HG02938 (cell line): Measurements from ENCODE around the gene ATP7B.
"Not testable (repeated sequence)": the region's sequence is repeated elsewhere in the genome, so short reads cannot be mapped to it uniquely, and the experiment has no call there.

Experiments used
- ATAC-seq: cut with Tn5 transposase; IDR thresholded peaks from one replicate; pipeline ENCODE4 v1.9.1; 2021; ENCODE audit warnings: mild to moderate bottlenecking, moderate library complexity; ENCODE audit not compliant: unreplicated experiment

Gene ATP7B

DNA sequence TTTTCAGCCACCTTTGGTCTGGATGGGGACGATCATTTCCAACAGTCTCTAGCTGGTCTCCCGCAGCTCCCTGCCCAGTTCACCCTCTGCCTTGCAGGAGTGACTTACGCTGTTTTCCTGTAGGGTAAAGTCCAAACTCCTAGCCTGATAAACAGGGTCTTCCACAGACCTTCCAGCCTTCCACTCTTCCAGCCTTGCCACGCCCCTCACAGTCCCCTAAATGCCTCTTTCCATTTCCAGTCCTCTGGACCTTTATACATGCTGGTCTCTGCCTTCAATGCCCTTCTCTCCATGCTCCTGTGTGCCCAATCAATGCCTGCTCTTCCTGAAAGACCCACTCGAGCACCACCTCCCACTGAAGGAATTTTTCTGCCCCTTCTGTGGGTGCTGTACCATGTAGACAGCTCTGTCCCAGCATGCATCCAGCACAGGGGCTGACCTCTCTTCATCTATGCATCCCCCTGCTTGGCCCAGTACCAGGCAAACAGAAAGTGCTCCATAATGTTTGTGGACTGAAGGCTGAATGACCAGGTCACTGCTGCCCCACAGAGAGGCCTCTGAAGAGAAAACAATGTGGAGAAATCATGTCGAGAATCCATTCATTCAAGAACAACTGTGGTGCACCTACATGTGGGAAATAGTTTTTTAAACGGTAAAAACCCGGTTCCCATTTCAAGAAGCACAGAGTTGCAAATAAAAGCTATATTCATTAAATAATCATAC, 4.6 kb downstream of the ATP7B start:
- ATAC-seq = no peak

DNA sequence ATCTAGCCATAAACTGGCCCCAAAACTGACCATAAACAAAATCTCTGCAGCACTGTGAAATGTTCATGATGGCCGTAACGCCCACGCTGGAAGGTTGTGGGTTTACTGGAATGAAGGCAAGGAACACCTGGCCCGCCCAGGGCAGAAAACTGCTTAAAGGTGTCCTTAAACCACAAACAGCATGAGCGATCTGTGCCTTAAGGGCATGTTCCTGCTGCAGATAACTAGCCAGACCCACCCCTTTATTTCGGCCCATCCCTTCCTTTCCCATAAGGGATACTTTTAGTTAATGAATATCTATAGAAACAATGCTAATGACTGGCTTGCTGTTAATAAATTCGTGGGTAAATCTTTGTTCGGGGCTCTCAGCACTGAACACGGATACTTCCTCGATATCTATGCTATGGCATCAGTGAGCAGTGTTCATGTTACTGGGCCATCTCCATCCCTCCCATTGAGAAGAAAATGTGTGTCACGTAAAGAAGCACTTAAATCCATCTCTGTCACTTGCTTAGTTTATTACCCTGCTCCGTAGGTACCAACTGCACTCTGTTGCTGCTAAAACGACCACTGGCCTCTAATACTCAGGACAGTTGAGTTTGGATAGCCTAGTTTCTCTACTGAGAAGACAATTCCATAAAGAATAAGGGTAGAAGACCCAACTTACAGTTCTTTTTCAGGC, 5.3 kb downstream of the ATP7B start:
- ATAC-seq = no peak

DNA sequence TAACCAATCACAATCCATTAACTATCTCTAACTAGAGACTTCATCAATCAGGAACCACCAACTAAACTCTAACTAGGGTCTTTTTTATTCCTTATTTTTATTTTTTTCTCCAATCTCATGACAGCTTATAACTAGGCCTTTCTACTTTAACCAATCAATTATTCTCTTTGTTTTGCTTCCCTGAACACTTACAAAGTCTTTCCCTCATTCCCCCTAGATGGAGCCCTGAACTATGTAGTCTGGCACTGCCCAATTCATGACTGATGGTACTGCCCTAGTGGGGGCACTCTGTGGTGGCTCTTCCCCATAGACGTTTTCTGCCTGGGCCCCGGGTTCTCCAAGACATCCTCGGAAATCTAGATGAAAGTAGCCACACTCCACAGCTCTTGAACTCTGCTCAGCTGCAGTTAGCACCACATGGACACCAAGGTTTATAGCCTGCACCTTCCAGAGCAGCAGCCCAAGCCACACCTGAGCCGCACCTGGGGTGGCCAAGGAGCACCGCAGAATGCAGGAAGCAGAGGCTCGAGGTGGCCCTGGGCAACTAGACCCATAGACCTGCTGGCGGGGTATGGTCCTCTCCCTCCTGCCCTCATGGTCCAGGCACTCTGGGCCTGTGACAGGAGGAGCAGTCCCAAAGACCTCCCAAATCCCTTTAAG, 6.6 kb downstream of the ATP7B start:
- no peak for ATAC-seq

DNA sequence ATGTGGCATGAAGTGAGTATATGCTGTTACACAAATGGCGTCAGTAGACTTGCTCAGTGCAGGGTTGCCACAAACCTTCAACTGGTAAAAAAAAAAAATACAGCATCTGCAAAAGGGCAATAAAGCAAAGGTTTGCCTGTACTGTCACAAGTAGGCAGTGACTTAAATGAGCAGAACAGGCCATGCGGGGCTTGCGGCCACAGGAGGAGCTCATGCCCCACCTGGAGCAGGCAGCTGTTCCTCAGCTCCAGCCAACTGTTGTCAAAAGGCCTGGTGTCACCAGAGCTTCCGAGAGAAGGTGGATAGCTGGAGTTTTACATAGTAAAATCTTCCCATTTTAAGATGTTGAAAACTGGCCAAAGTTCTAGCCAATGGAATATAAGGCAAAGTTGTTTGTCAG, 7.7 kb downstream of the ATP7B start:
- no peak for ATAC-seq

DNA sequence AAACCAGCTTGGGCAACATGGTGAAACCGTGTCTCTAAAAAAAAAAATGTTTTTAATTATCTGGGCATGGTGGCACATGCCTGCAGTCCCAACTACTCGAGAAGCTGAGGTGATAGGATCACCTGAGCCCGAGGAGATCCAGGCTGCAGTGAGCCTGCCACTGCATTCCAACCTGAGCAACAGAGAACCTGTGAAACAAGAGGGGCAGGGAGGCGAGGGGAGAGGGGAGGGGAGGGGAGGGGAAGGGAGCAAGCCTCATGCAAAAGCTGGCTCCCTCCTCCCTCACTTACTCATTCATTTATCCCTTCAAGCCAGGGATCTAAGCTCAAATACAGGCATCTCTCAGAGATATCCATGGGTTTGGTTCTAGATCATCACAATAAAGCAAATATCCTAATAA, 8.9 kb downstream of the ATP7B start:
- ATAC-seq = no peak

DNA sequence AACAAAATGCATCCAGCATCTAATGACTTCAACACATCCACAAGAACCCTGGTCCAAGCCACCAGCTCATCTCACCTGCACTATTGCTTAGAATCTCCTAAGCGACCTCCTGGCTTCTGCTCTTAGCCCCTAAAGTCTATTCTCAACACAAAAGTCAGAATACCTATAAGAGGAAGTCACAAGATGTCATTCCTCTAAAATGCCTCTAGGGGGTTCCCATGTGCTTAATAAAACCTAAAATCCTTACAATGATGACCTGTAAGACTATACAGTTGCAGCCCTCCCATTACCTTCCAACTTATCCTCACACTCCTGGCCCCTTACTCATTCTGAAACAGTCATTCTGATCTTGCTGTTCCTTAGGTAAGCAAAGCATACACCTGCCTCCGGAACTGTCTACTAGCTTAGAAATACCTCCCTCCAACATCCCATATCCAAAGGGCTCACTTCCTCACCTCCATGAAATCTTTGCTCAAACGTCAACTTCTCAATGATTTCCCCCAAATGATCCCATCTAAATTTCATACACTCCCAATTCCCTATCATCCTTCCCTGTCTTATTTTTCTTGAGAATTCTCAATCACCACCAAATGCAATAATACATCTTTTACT, 10.0 kb downstream of the ATP7B start:
- ATAC-seq = peak; percentile 85

DNA sequence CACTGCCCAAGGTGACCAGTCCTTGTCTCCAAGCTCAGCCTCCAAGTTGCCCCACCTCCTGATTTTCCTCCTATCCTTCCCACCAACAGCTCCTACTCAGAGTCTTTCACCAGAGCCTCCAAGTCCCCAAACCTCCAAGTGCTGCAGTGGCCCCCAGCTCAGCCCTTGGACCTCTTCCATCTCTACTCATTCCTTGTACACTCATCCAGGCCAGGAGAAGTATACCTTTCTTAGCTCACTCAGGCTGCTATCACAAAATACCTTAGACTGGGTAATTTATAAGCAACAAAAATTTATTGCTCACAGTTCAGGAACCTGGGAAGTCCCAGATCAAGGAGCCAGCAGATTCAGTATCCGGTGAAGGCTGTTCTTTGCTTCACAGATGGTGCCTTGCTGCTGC, 11.3 kb downstream of the ATP7B start:
- no peak for ATAC-seq

DNA sequence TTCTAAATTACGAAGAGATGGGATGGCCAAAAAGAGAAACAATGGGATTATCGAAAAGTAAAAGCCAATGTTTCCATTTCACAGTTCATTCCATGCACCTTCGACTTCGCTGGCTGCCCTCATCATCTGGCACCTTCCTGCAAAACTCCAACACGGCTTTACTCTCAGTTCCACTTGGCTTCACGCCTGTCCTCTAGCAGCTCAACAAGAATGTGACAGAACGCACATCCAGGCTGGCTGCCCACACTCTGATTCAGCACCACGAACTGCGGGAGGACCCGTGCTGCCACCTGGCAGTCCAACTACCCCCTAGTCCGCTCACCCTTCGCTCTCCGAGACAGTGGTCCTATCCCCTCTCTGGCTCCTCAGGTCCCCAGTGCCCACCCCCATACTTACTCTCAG, 11.7 kb downstream of the ATP7B start:
- no peak for ATAC-seq

DNA sequence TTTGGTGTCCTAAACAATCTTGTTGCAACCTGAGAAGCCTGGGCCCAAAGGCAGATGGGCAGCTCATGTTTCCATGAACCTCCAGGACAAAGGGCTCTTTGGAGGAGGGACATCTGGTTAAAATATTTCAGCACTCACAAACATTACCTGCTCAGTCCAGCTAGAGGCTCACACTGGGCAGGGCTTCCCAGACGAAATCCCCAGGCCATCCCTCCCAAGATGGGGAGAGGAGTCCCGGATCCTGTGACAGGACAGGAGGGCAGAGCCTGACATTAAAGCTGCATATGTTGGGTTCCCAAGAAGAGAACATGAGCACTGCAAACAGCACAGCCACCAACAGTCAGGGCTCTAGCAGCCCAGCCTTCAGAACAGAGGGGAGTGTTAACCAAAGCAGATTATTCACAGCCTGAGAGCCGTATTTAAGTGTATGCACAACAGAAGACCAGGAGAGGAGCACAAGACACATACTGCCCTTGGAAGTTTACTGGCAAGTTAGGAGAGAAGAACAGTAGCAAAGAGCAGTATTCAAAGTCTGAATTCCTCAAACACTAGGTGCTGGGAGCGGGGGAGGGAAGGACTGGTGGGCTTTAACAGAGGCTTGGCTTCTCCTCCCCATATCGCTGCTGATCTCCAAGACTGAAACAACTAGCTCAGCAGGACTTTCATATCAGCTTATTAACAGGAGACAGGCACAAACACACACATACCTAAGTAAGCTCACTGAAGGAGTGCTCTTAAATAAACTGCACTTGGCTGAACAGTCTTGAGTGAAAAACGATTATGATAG, 12.3 kb downstream of the ATP7B start:
- ATAC-seq = no peak

DNA sequence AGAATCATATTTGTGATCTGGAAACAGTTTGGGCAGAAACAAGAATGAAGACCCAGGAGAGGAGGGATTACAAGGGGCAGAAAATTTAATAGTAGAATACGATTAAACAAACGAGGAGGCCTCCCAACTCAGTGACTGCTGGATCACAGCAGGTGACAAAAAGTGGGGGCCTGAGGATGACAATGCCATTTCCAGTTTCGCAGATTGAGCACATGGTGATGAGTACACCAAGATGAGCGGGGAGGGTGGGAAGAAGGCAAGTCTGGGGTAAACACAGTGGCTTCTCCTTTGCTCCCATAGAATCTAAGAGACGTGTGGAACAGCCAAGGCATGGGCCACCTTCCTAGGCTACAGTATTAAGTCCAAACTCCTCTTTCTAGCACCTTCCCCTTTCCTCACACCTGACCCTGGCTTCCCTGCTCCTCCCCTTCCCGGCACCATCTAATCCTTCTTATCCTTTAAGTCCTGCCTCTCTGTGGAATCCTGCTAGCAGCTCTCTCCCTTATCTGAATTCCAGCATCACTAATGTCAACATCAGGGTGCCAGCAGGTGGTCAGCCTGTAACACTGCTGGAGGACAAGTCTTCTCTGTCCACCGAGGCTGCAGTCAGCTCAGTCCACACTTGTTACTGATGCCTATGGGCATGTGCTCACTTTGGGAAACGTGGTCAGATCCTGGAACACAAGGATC, 13.5 kb downstream of the ATP7B start:
- ATAC-seq = no peak

DNA sequence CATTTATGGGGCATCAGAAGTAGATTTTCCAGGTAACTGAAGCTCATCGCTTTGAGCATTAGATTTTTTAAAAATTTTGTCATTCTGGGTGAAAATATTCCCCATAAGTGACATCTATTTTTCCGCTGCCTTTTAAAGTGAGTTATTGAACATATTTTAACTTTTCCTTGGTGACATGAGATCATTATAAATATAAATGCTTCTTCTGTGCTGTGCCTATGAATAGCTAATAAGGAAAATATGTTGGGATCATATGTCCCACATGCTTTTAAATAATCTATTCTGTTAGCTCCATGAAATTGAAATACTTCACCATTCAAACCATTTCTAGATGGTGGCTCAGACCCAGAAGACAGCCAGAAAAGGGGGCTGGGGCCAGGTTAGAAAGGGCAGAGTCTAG, 14.1 kb downstream of the ATP7B start:
- ATAC-seq = no peak

DNA sequence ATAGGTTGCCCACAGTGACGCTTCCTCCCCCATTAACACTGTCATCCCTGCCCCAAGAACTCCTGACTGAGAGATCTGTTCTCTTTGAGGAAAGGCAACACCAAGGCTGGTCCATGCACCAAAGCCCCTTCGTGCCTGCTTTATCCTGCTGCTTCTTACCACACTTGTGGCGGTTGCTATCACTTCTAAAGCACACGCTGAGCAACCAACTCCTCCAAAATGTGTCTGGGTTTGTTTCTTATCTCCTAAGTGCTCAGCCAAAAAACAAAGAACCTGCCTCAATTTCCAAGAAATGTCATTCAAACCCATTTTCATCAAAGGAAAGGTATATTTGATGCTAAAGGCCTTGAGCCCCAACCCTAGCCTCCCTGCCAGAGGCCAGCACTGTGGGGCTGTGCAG, 14.6 kb downstream of the ATP7B start:
- ATAC-seq = no peak

DNA sequence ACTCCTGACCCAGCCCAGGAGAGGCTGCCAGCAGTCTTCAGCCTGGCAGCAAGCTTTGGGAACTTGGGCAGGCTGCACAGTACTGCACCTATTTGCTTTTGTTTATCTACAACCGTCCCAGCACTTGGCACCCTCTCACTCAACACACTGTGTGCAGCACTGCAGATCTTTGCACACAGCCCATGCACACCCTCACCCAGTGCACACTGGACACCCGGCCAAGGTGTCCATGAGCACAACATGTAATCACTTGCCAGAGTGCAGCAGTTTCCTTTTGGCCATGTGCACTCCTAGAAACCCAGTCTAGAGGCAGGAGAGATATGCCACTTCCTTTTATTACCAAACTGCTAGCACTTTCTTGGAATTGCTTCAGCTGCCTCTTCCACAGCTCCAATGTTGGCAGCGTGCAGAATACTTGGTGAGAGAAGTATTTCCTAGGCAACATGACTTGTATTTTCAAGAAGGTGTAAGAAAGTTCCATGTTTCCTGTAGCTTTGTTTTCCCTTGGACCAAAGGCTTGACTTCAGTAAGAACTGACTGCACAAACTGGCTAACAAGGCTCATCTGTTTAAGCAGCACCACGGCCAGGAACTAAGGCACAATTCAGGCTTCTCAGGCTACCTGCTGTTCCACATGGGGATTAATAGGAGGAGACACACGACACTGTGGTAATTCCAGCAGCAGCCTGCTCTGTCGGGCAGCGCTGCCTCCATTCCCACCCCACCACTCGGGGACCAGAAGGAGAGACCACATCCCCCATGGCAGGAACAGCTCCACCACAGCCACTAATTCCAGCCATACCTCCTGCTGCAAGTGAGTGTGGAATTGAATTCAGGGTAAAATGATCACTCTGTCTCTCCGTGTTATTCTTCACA, 15.3 kb downstream of the ATP7B start:
- no peak for ATAC-seq

DNA sequence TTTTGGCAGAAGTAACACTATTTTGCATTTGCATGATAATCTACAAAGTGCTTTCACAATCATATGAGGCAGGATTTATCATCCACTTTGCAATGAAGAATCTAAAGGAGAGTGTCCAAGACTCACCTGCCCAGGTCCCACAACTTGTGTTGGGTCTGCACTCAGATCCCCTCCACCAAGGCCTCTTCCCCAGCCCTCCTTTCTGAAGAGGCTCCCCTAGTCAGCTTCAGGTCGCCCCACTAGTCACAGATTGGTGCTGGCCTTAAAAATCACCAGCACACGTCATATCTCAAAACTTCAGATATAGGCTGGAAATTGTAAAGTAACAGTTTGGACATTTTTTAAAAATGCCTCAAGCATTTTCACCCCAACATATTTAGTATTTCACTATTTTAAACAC, 17.5 kb downstream of the ATP7B start:
- no peak for ATAC-seq

DNA sequence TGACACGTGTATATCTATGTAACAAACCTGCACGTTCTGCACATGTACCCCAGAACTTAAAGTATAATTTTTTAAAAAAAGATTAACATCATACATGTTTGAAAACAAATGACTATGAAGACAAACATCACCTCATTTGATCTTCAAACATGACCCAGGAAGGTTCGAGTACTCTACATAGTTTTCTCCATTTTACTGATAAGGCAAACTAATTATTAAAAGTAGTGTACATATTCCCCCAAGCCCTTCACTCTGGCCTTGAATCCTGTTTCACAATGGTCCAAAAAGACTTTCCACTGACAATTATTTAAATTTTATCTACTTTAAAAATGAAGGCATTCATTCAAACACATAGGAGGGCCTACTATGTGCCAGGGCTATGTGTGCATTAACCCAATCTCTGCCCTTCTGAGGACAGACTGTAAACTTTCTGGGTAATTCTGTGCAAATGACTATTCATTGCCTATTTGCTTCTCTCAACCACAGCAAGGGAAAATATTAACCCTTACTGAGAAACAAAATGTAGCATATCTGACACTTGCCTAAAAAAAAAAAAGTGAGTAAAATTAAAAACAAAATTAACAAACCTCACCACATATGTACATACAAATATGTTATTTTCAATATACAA, 22.1 kb downstream of the ATP7B start:
- no peak for ATAC-seq

DNA sequence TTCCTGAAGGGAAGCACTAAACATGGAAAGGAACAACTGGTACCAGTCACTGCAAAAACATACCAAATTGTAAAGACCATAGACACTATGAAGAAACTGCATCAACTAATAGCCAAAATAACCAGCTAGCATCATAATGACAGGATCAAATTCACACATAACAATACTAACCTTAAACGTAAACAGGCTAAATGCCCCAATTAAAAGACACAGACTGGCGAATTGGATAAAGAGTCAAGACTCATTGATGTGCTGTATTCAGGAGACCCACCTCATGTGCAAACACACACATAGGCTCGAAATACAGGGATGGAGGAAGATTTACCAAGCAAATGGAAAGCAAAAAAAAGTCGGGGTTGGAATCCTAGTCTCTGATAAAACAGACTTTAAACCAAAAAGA, 26.3 kb downstream of the ATP7B start:
- not testable (repeated sequence) for ATAC-seq

DNA sequence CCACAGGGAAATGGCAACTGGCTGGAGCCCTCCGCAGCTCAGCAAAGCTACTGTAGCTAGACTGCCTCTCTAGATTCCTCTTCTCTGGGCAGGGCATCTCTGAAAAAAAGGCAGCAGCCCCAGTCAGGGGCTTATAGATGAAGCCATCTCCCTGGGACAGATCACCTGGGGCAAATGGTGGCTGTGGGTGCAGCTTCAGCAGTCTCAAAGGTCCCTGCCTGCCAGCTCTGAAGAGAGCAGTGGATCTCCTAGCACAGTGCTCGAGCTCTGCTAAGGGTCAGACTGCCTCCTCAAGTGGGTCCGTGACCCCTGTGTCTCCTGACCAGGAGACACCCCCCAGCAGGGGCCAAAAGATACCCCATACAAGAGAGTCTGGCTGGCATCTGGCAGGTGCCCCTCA, 28.0 kb downstream of the ATP7B start:
- ATAC-seq = not testable (repeated sequence)

DNA sequence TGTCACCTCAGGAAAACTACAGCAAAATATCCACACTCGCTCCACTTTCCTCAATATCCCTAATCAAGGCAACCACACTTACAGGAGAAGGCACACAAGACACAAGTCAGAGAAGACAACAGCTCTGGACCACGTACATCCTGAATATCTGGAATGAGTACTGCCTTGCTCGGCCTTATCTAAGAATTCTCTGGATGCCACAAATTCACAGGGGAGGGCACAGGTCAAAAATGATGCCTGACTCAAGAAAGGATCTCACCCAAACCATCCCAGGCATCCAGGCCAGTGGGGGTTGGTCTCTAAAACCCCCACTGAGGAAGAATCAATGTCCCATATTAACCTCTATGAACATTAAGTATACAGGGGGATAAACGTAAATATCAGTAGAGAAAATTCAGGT, 29.9 kb downstream of the ATP7B start:
- ATAC-seq = no peak

DNA sequence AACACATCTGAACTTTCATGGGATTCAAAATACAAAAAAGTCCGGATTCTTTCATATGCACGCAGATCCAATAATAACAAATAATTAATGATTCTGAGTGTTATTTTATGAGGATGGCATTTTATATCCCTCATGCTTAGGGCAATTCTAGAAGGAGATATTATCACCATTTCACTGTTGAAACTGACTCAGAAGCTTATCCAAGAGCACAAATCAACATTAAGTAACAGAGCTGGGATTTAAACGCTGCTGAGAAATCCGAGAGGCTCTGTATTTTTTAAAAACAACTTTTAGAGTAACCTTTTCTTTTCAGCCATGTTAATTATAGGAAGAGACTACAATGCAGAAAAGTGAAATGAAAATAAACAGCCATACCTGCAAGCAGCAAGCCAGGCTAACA, 30.3 kb downstream of the ATP7B start:
- ATAC-seq = no peak
